GM18873 (cell line): Measurements from ENCODE around the gene BCAS4.
"Not testable (repeated sequence)": the region's sequence is repeated elsewhere in the genome, so short reads cannot be mapped to it uniquely, and the experiment has no call there.

Experiments used
- ATAC-seq: cut with Tn5 transposase; IDR thresholded peaks from one replicate; pipeline ENCODE4 v1.9.1; 2021; ENCODE audit warnings: mild to moderate bottlenecking, moderate library complexity, moderate number of reproducible peaks; ENCODE audit not compliant: unreplicated experiment, low FRiP score

The BCAS4 gene

DNA sequence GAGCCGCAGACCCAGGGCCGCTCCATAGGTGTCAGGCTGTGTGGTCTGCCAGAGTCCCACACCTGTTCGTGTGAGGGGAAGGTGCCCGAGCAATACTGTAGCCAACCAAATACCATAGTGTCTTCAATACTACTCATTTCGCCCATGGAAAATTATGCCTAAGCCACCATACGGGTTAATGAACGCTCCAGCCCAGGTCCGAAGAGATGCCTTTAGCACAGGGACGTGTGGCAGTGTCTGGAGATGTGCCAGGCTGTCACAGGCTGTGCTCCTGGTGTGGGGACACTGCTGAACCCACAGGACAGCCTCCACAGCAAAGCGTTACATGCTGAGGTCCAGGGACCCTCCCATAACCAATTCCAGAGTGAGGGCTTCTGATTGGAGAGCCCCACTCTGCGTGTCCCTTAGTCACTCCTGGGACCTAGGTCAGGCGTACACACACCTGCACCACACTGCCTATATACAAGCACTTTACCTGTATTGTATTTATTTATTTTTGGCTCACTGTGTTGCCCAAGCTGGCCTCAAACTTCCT, 25.2 kb upstream of the BCAS4 start:
- ATAC-seq = not testable (repeated sequence)

DNA sequence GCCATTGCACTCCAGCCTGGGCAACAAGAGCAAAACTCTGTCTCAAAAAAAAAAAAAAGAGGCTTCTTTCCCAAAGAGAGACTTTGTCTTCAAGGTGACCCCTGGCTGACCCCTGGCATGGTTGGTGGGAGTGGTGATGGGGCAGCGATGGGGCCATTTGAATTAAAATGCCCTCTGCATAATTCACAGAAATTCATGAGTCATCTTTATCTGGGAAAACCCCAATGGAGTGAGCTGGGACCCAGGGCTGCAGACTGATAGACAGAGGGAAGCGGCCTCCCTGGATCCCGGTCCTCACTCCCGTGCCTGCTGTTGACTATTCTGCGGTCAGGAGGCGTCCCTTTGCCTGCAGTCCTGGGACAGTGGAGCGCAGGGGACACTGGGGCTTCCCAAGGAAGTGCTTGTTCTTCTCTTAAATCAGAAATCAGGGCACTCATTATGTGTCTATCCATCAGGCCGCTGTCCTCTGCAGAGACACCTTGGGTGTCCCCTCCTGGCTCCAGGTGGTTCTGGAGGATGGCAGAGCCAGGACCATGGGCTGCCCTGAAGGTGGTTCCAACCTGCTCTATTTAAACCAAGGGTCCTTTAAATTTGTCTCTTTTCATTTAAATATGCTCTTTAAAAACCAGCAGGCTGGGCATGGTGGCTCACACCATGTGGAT, 23.3 kb upstream of the BCAS4 start:
- ATAC-seq = not testable (repeated sequence)

DNA sequence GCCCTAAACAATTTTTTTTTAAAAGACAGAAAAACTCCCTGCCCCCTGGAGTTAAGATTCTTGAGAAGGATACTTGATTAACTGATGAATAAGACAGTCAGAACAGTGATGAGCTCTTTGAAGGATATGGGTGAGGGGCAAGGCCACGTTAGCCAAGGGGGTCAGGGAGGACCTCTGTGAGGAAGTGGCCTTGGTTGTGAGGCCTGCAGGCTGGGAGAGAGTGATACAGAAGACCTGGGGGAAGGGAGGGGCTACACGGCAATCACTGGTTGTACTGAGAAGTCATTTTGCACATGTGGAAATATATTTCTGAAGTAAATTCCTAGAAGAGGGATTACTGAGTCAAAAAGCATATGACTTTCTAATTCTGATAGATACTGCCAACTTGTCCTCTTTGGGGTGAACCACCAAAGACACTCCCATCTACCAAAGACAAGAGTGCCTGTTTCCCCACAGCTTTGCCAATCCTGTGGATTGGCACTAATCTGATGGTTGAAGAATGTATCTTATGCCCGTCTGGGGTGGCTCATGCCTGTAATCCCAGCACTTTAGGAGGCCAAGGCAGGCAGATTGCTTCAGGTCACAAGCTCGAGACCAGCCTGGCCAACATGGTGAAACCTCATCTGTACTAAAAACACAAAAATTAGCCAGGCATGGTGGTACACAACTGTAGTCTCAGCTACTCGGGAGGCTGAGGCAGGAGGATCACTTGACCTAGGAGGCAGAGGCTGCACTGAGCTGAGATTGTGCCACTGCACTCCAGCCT, 22.3 kb upstream of the BCAS4 start:
- ATAC-seq = no peak

DNA sequence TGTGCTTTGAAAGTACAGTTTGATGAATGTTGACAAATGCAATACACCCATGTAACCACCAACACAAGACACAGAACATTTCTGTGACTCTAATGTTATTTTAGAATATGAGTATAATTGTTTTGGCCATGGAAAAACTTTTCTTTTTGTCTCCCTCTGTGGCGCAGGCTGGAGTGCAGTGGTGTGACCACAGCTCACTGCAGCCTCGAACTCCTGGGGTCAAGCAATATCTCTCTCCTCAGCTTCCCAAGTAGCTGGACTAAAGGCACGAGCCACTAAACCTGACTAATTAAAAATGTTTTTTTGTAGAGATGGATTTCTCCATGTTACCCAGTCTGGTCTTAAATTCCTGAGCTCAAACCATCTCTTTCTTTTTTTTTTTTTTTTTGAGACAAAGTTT, 20.3 kb upstream of the BCAS4 start:
- ATAC-seq = no peak

DNA sequence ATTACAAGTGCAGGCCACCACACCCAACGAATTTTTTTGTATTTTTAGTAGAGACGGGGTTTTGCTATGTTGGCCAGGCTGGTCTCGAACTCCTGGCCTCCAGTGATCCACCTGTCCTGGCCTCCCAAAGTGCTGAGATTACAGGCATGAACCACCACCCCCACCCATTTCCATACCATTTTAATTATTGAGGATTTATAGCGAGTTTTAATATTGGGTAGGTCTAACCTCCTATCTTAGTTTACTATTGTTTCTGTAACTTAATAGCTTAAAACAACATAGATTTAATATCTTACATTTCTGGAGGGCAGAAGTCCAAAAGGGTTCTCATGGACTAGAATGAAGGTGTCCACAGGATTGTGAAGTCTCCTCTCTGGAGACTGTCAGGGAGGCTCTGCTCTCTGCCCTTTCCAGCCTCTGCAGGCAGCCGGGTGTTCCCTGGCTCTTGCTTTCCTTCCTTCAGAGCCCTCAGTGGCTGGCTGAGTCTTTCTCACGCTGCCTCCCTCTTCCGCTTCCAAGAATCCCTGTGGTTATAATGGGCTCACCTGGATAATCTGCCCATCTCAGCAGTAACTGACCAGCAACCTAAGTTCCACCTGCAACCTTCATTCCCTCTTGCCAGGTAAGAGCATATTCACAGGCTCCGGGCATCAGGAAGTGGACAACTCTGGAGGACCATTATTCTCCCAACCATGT, 18.6 kb upstream of the BCAS4 start:
- ATAC-seq = no peak

DNA sequence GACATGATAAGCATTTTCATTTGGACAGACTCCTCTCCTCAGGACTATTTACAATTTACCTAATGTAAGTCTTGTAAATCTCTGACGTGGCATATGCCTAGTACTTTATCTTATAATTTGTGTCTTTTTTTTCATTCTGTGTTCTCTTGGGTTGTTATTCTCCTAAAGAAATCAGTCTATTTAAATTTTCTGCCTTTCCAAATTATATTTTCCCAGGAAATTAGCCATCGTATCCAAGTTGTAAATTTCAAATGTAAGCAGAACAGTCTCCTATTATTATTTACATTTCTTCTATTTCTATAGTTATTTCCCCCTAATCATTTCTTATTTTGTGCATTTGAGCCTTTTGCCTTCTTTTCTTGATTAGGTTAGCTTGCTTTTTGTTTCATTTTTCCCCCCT, 17.5 kb upstream of the BCAS4 start:
- ATAC-seq = no peak

DNA sequence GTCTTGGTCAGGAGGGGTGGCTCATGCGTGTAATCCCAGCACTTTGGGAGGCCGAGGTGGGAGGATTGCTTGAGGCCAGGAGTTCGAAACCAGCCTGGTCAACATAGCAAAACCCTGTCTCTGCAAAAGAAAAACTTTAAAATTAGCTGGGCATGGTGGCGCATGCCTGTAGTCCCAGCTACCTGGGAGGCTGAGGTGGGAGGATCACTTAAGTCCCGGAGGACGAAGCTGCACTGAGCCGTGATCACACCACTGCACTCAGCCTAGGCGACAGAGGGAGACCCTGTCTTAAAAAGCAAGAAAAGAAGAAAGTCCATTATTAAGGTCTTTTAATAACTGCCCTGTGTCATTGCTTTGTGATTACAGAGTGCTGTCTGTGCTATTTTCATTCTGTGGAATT, 15.9 kb upstream of the BCAS4 start:
- ATAC-seq = not testable (repeated sequence)

DNA sequence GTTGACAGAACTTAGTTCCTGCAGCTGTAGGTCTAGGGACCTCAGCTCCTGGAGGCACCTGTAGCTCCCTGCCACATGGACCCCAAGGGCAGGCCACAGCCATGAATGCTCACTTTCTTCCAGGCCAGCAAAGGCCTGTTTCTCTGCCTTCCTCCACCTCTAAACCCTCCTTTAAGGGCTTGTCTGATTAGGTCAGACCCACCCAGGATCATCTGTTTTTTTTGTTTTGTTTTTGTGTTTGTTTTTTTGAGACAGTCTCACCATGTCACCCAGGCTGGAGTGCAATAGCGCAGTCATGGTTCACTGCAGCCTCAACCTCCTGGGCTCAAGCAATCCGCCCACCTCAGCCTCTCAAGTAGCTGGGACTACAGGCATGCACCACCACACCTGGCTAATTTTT, 11.5 kb upstream of the BCAS4 start:
- ATAC-seq = no peak

DNA sequence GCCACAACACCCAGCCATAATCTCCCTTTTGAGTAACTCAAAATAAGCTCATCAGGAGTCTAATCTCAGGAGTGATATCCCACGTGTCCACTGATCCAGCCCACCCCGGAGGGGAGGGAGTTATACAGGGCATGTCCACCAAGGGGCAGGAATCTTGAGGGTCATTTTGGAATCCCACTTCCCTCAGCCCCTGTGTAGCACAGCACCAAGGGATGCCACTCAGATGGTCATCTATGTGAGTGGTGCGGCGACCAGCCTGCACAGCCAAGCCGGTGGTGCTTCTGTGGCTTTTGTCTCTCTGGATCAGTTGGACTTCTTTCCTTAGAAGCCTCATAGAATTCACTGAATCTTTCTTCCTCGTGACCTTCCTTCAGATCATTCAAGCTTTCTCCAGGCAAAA, 11.0 kb upstream of the BCAS4 start:
- ATAC-seq = no peak

DNA sequence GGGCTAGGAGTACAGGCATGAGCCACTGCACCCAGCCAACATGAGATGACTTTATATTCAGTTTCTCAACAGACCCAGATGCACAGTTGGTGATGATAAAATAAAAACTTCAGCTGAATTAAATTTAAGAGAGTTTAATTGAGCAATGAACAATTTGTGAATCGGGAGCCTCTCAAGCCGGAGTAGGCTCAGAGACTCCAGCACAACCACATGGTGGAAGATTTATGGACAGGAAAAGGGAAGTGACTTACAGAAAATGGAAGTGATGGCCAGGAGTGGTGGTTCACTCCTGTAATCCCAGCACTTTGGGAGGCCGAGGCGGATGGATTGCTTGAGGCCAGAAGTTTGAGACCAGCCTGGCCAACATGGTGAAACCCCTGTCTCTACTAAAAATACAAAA, 10.4 kb upstream of the BCAS4 start:
- ATAC-seq = no peak

DNA sequence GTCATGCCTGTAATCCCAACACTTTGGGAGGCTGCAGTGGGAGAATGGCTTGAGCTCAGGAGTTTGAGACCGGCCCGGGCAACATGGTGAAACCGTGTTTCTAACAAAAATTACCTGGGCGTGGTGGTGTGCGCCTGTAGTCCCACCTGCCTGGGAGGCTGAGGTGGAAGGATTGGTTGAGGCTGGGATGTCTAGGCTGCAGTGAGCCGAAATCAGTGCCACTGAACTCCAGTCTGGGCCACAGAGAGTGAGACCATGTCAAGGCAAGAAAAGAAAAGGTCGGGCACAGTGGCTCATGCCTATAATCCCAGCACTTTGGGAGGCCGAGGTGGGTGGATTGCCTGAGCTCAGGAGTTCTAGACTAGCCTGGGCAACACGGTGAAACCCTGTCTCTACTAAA, 8.2 kb upstream of the BCAS4 start:
- no peak for ATAC-seq

DNA sequence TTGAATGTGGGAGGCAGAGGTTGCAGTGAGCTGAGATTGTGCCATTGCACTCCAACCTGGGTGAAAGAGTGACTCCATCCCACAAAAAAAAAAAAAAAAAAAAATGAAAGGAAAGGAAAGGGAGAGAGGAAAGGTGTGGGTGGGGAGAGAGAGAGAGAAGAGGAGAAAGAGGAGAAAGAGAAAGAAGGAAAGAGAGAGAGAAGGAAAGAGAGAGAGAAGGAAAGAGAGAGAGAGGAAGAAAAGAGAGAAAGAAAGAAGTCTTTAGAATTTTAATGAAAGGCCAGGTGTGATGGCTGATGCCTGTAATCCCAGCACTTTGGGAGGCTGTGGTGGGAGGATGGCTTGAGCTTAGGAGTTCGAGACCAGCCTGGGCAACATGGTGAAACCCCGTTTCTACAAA, 7.7 kb upstream of the BCAS4 start:
- ATAC-seq = no peak

DNA sequence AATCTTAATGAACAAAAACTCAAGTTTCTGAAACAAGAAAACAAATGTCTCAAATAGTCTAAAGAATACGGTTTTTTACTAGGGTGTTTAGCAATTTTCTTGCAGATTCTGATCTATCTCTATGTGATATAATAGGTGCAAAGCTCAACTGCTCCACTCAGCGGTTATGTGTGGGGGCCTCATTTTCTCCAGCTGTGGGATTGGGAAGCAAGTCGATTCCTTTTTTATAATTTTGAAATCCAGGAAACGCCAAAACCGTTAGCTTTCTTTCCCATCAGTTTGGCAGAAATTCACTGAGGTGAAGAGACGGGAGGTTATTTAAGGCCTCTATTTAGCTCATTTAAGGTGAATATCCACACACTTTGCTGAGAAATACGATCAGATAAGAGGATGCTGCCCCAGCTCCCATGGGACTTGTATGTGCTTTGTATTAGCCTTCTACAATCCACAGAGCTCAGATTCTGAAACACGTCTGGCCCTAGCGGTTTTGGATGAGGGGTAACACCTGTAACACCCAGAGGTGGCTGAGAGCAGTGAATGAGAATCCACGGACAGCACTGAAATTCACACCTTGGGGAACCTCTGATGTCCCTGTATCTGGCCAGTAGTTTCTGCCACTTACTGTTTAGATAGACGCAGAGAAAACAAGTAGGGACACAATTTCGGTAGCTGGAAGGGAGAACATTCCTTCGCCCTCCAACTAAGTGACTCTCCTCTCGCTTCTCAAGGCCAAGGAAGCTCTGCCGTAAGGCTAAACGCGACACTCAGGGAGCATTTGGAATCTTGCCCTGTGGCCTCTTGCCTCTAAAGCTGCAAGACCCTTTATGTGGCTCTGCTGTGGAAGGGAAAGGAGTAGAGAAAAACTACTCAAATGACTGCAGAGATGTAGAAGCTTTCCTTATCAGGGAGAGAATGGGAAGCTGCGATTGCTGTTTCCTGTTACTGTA, 6.5 kb upstream of the BCAS4 start:
- no peak for ATAC-seq

DNA sequence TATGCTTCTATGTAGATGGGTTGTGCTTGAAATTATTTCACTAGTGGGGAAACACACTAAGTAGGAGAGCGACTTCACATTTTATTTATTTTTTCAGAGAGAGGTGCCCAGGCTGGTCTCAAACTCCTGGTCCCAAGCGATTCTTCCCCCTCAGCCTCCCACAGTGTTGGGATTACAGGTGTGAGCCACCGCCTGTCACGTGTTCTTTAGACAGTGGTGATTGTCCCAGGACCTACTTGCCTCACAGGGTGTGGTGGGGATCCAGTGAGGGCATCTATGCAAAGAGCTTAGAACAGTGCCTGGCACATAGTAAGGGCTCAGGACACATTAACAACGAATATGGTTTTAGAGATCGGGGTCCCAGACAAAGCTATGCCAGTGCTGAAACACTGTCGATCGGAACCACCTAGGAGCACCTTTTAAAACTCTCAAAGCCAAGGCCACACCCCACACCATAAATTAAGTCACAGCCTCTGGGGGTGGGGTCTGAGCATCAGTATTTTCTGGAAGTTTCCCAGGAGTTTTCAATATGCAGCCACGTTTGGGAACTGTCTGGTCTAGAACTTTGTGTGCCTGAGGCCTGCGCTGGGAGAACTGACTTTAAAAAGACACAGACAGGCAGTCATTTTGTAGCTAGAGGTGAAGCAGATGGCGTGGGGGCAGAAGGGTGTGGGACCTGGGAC, 4.8 kb upstream of the BCAS4 start:
- no peak for ATAC-seq

DNA sequence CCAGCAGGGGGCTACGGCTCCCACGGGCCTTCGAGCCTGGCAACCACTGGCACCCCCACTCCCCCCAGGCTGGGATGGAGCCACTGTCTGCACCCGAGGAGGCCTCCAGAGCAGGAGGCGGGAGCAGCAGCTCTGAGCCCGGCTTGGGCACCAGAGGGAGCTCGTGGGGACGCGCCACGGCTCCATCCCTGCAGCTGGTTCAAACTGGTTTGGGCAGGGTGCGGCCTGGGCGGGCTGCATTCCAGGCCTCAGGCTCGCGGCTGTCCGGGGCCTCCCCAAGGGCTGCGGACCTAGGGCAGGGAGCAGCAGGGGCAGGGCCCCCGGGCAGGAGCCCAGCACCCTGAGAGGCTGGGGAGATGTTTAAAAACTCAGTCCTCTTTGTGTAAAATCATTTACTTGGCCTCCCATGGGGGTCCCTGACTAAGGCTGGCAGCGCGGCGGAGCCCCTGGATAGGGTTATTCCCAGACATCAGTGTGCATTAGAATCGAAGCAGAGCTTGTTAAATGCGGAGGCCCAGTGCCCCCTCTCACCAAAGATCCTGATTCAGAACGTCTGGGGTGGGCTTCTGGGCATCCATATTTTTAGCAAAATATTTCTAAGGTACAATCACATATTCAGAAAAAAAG, 4.1 kb upstream of the BCAS4 start:
- peak; percentile 33 for ATAC-seq

DNA sequence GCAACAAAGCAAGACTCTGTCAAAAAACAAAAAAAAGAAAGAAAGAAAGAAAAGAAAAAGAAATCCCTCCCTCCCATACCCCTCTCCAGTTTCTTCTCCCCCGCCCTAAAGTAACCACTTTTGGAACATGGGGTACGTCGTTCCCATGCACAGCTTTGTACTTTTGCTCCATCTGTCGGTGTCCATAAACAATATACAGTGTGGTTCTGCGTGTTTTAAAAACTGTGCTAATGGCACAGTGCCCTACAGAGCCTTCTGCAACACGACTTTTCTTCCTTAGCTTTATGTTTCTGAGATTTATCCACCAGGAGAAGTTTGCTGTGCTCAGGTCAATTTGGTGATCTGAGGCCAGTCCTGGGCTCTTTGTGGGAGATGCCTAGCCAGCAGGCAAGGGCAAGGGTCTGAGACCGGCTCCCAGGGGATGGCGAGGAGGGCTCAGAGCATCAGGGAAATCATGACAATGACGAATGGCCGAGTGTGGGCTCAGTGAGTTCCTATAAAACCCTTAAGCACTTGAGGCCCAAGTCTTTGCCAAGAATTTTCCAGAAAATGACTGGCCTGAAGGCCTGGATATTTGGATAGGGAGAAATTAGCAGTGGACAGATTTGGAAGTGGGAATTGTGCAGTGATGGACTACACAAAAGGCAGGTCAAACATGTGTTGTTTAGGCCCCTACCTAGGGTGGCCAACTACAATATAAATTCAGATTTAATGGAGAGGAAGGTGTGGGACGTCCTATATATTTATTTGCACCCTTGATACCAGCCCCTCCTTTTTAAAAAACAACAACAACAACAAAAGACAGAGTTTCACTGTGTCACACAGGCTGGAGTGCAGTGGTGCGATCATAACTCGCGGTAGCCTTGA, 1.9 kb upstream of the BCAS4 start:
- no peak for ATAC-seq

DNA sequence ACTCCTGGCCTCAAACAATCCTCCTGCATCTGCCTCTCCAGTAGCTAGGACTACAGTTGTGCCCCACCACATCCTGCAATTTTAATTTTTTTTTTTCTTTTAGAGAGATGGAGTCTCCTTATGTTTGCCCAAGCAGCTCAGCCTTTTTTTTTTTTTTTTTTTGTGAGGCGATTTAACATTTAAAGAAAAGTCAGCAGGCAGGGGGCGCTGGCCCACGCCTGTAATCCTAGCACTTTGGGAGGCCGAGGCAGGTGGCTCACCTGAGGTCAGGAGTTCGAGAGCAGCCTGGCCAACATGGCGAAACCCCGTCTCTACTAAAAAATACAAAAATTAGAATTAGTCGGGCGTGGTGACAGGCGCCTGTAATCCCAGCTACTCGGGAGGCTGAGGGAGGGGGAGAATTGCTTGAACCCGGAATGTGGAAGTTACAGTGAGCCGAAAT, 1.3 kb upstream of the BCAS4 start:
- not testable (repeated sequence) for ATAC-seq

DNA sequence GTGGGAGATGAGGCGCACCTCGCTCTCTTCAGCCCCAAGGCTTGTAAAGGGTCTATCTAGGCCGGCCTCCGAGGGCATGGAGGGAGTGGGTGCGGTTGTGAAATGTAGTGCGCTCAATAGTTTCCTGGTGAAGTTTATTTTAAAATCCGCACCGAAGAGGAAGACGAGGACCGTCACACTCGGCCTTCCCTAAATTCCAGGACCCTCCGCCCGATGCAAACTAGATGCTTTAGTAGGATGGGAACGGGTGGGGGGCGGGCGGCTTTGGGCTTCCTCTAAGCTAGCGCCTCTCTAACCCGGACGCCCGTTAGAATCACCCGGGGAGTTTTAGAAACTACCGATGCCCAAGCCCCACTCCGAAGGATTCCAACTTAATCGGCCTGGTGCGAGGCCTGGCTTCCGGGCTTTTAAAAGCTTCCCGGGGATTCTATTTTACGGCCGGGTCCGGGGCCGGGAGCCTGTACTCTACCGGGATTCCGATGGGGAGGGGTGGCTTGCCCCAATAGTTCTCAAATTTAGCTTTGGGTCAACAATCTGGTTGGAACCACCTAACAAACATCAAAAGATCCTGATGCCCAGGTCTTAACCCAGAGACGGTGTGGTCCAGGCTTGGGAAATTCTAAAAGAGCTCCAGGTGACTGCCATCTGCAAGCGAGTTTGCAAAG, 548 bp upstream of the BCAS4 start:
- no peak for ATAC-seq
